ENCODE measurements around the gene KRT40. TPM values are rescaled to one million over a fixed set of nuclear protein-coding genes. Genes with fewer than 3 reads are reported as not detected.

The KRT40 gene
- total and polyA plus RNA-seq, 2 donors (not counting 3 experiments of a cell fraction or from before 2014, with no cell fraction given) = not detected

GRCh38 chr17:41029633-41030245 lies 45.6 kb upstream of the KRT40 start, which contains the start of gene KRTAP1-4:
Gene KRTAP1-4 (minus strand): TSS chr17:41030195. CDS start chr17:41030078, 117 bp downstream.
- BruUV-seq (replicated peaks) = no TSS peak
- CTCF ChIA-PET = interaction anchor here (1.1 kb wide), 1 partner anchor 40 kb away, joined by 3 read pairs; no protein-coding TSS in a partner anchor
- Histone ChIP-seq H4K20me1 (replicated peaks; ENCODE audit: control insufficient read depth, extremely low read depth, insufficient read depth, low read length) (no peaks in the 10 kb centered on the region), H3K4me1 (ENCODE audit: control insufficient read depth, extremely low read depth, insufficient read depth, low read length) (no peaks in the 10 kb centered on the region), H3K9ac (replicated peaks; ENCODE audit: extremely low read depth, insufficient read depth, low read length) (no peak within 1 kb of the TSS), H3K9me3 (replicated peaks; ENCODE audit: control insufficient read depth, insufficient read depth, low read length) (no peaks in the 10 kb centered on the region), H3K36me3 (ENCODE audit: control insufficient read depth in 2 of 2, extremely low read depth in 1 of 2, insufficient read depth in 2 of 2, low read length in 2 of 2) (no peaks in the 10 kb centered on the region), H3K79me2 (ENCODE audit: control insufficient read depth, insufficient read depth, low read length) (no peaks in the 10 kb centered on the region), H3K27me3 (ENCODE audit: control insufficient read depth in 2 of 2, insufficient read depth in 2 of 2, low read length in 2 of 2) (peaks cover 2% of the 10 kb centered on the region in 2 experiments), H3K4me3 (replicated peaks in 1 of 3; ENCODE audit: insufficient read depth in 1 of 3, low read depth in 1 of 3, low read length in 3 of 3) (no peak within 1 kb of the TSS), H2AFZ (ENCODE audit: low read depth, low read length) (no peak within 1 kb of the TSS), H3K27ac (ENCODE audit: insufficient read depth, low read depth, low read length) (no peak within 1 kb of the TSS), H3K9me1 (replicated peaks; ENCODE audit: control insufficient read depth, extremely low read depth, insufficient read depth, low read length) (no peaks in the 10 kb centered on the region), H3K4me2 (ENCODE audit: insufficient read depth, low read length) (no peak within 1 kb of the TSS)
- DNase-seq (ENCODE audit: low read depth, low spot score) (no peak), FAIRE-seq (no peak)
- intact Hi-C loops (cut with micrococcal nuclease) = loop anchor here (10.0 kb wide), 1 partner anchor 755 kb away; no protein-coding TSS in a partner anchor
- POLR2A ChIA-PET = no interaction called here
- TF ChIP-seq JUN (IDR thresholded peaks at IDR 0.05; ENCODE audit: borderline replicate concordance, insufficient read depth, insufficient read length, low read depth) = no peak
- no peak for TF ChIP-seq POLR2AphosphoS5 (IDR thresholded peaks at IDR 0.05; ENCODE audit: insufficient read depth, low read depth, low read length)
- TF ChIP-seq EZH2 (IDR thresholded peaks at IDR 0.05; ENCODE audit: borderline replicate concordance, low read depth, low read length, severe bottlenecking) = no peak
- TF ChIP-seq, protein P1, sequence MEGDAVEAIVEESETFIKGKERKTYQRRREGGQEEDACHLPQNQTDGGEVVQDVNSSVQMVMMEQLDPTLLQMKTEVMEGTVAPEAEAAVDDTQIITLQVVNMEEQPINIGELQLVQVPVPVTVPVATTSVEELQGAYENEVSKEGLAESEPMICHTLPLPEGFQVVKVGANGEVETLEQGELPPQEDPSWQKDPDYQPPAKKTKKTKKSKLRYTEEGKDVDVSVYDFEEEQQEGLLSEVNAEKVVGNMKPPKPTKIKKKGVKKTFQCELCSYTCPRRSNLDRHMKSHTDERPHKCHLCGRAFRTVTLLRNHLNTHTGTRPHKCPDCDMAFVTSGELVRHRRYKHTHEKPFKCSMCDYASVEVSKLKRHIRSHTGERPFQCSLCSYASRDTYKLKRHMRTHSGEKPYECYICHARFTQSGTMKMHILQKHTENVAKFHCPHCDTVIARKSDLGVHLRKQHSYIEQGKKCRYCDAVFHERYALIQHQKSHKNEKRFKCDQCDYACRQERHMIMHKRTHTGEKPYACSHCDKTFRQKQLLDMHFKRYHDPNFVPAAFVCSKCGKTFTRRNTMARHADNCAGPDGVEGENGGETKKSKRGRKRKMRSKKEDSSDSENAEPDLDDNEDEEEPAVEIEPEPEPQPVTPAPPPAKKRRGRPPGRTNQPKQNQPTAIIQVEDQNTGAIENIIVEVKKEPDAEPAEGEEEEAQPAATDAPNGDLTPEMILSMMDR (IDR thresholded peaks at IDR 0.05; ENCODE audit: extremely low read depth in 1 of 2, insufficient read depth in 1 of 2, low read depth in 1 of 2, low read length in 2 of 2) = no peak
- no peak for TF ChIP-seq GATA2 (IDR thresholded peaks at IDR 0.05; ENCODE audit: insufficient read depth, insufficient read length, low read depth, low read length)
- TF ChIP-seq FOS (IDR thresholded peaks at IDR 0.05; ENCODE audit: borderline replicate concordance, insufficient read depth, low read length) = no peak
- no peak for TF ChIP-seq POLR2A (IDR thresholded peaks at IDR 0.05; ENCODE audit: low read depth, low read length)
- no peak for TF ChIP-seq MAX (IDR thresholded peaks at IDR 0.05; ENCODE audit: insufficient read depth, insufficient read length)
- TF ChIP-seq MYC (IDR thresholded peaks at IDR 0.05; ENCODE audit: low read depth, low read length) = no peak
- dilution Hi-C loops (cut with MboI; ENCODE audit: extremely low pct_ligation_motif_present, low sequenced_read_pairs) = no loop called here
